ENCODE measurements around the gene MYOC.
"Not testable (repeated sequence)": the region's sequence is repeated elsewhere in the genome, so short reads cannot be mapped to it uniquely, and the experiment has no call there.

The MYOC gene

DNA sequence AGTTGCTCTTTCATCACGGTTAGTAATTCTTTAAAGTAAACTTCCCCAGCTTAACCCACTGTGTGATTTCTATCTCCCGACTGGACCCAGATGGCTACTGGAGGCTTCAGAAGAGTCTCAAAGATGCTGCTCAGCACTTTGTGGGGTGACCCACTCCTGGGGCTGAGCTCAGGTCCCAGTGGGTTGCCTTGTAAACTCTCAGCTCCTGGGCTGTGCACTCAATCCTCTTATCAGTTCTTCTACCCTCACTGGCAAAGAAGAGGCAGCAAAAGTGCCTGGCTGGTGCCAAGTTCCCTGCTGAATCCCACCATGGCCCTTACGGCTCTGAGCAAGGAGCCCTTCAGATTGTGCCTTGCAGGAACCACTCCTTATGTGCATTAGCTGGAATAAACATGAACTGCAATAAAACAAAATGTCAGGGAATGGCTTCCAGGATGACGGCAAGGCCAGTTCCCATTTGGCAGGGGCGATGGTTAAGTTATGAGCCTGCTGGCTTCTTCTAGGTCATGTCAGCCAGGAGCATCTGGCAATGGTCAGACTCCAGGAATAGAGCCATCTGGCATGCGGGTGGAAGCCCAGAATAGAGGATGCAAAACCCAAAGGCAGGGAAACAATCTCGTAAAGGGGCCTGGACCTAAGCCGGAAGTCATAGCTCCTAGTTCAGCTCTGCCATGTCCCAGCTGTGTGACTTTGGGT is 6.8 kb downstream of the MYOC start:
- no peak for DNase-seq

DNA sequence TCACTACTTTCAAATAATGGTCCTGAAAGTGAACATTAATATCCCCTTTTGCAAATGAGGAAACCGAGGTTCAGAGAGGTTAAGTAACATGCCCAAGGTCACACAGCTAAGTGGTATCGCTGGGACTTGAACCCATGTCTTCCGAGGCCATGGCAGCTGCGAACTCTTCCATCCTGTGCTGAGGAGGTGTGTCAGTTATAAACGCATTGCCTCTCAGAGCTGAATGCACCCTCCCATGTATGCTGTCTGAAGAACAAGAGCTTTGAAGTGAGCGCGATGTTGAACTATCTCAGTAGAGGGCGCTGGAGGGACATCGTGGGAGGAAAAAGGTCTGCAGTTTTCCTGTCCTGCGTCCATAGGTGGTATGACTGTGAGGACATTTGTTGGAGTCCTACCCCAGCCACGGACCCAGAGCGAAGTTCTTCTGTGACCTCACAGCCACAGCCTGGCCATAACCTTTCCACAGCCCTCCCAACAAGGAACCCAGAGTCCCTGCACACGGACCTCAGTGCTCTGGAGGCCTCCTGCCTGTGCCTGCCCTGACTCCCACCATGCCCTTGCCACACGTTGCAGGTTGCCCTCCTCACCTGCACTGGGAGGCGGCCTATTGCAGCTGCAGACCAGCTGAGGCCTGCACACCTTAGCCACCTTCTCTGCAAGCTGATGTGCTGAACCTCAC is 7.5 kb downstream of the MYOC start:
- peak; percentile 95 for DNase-seq

DNA sequence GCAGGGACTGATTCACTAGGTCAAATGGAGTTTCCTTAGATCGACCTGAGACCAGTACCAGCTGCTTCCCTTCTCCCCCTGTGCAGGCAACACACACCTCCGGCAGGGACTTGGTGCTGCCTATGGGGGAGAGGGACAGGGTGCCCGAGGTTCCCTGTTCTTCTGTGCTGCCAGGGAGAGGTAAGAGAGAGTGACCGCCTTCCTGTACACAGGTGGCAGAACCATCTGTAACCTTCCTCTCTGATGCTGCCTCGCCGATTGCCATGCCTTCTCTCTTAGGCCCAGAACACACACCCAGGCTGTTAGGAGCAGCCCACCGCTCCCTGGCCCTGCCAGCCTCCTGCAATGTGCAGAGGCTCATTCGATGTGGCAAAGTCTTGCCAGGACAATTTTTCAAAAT is 9.3 kb downstream of the MYOC start:
- DNase-seq = no peak

DNA sequence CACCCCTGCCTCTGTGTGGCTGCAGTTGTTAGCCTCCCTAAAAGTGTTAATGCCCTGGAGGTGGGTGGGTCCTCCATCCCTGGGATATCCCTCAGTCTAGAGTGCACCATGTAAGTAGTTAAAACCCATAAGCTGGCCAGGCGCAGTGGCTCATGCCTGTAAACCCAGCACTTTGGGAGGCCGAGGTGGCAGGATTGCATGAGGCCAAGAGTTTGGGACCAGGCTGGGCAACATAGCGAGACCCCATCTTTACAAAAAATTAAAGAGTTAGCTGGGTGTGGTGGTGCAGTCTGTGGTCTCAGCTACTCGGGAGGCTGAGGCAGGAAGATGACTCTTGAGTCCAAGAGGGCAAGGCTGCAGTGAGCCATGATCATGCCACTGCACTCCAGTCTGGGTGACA is 10.3 kb downstream of the MYOC start:
- no peak for DNase-seq

DNA sequence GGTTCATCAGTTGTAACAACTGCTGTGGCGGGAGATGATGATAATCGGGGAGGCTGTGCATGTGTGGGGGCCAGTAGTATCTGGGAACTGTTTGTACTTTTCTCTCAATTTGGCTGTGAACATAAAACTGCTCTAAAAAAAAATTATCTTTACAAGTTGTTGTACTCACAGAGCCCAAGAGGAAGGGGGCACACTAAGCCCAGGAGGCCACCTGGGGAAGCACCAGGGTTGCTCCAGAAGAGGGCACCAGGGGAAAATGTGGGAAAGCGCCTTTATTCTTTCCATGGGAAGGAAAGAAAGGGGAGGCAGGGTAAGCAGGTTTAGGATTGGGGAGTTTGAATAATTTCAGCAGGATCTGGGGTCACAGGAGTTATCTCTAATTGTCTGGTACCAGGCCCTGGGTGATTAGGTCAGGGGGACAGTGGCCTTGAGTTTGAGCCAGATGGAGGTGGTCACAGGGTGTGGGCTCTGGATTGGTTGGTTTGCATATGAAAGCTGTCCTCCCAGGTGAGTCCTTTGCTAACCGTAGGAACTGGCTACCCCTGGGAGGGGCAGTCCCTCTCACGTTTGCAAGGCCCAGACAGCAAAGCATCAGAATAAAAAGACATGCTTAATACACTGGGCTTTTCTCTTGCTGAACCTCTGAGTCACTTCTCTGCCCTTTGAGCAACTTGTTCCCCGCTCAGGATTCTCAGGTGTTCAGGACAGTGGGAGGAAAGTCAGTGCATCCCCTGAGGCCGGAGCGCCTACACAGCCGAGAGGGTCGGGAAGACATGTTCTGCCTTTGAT is 11.2 kb downstream of the MYOC start:
- DNase-seq = no peak

DNA sequence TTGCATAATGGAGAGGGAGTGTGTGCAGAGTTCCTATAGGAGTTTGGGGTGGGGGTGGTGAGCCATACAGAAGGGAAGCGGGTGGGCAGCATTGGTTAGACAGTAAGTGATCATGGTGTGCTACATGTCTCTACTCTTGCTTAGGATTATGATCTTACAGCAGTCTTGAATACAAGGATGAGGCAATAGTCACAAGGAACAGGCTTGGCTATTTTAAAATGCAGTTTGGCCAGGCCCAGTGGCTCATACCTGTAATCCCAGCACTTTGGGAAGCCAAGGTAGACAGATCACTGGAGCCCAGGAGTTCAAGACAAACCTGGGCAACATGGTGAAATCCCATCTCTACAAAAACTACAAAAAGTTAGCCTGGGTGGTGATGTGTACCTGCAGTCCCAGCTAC is 12.3 kb downstream of the MYOC start:
- DNase-seq = no peak

DNA sequence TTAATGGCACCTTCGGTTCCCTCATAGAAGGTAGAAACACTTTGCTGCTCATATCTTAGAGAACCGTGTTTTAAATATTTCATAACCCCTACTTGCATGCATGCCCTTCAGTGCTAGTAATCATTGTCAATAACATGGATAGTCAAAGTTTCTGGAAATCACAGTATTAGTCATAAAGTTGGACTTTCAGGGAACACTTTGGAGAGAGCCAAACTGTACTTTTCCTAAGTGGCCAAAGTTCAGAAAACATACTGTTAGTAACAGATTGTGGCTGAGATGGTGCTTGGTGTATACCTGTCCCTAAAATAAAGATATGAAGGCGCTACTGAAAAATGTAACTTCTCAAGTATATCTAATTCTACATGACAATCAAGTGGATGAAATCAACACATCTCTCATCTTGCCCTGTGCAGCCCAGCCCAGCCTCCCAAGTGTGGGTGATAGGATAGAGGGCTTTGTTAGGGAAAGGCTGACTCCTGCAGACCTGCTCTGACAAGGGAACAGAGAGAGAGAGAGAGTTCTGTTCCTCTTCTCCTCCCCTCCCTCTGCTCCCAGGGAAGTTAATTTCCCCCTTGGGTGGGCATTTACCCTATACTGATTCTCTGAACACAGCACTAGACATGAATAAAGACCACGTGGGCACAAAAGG is 14.4 kb downstream of the MYOC start:
- no peak for DNase-seq

DNA sequence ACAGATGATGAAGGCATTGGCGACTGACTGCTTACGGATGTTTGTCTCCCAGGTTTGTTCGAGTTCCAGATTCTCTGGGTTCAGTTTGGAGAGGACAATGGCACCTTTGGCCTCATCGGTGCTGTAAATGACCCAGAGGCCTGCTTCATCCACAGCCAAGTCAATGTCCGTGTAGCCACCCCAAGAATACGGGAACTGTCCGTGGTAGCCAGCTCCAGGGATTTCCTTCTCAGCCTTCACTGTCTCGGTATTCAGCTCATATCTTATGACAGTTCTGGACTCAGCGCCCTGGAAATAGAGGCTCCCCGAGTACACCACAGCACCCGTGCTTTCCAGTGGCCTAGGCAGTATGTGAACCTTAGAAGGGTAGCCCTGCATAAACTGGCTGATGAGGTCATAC is 16.3 kb downstream of the MYOC start:
- no peak for DNase-seq

DNA sequence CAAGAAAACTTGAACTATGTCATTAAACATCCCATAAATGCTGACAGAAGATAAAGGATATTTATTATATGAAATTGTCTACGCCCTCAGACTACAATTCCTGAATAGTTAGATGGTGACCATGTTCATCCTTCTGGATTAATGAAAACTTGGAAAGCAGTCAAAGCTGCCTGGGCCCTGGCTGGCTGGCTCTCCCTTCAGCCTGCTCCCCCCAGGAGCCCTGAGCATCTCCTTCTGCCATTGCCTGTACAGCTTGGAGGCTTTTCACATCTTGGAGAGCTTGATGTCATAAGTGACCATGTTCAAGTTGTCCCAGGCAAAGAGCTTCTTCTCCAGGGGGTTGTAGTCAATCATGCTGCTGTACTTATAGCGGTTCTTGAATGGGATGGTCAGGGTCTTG is 16.8 kb downstream of the MYOC start:
- DNase-seq = no peak

DNA sequence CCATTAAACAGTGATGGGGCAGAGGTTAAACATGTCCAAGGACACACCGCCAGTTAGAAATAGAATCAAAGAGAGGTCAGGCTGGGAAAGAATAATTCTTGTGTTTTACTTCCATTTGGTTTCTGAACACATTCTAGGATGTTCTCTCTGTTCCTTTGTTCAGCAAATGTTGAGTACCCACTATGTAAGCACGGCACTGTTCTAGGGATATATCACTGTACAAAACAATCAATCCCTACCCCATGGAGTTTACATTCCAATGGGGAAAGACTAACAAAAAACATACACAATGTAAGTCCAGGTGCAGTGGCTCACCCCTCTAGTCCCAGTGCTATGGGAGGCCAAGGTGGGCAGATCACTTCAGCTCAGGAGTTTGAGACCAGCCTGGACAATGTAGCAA is 24.3 kb downstream of the MYOC start:
- DNase-seq = no peak

DNA sequence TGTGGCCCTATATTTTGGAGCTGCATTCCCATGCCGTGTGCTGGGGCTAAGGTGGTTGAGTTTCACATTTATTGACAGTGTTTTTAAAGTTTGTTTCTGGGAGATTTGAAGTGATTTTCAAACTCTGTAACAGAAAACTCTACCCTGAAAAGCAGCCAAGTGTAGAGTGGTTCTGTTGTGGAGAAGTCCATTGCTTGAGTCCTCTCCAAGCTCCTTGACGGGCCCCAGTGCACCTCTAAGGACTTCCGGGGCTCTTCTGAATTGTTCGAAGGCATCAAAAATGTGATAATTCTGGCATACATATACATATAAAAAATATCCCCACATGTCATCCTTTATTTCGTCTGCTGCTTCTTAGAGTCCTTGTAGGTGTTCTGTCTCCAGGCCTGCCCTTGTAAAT is 25.5 kb downstream of the MYOC start:
- no peak for DNase-seq

DNA sequence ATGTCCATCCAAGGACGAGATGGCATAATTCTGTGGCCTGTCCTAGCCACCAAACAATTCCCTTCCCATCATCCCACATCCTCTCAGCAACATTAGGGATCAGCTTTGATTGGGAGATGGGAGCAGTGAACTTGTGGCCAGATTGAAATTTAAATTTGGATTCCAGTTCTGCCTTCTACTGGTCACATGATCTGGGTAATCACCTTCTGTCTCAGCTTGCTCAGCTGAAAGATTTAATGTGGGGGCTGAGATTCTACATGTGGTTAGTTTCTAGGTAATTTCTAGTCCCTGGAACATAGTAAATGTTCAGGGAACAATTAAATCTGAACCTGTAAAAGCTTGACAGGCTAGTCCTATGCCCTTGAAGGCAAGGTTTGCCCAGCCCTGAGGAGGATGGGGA is 27.3 kb downstream of the MYOC start:
- DNase-seq = no peak

DNA sequence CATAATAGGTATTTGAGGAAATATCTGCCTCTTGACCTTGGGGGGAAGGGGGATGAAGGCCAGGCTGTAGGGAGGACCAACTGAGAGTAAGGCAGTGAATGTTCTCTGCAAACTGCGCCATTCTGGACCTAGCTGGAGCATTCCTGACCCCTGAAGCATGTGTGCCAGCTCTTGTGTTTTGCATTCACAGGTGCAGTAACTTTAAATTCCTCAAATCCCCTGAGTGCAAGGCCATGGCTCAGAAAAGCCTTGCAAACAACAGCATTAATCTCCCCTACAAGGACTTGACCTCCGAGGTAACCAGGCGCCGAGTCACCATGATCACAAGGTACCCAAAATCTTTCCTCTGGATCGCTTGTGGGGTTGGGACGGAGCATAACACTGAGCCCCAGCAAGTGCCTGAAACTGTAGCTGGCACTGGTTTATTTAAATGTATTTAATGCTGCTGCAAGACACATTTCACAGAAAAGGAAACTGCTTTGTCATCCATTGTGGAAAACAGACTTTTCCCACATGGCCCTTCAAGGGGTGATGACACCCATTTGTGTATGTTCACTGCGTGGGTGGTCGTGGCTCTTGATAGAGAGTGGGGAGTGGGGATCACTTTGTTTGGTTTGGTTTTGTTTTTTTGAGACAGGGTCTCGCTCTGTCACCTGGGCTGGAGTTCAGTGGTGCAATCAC is 28.7 kb downstream of the MYOC start:
- no peak for DNase-seq

DNA sequence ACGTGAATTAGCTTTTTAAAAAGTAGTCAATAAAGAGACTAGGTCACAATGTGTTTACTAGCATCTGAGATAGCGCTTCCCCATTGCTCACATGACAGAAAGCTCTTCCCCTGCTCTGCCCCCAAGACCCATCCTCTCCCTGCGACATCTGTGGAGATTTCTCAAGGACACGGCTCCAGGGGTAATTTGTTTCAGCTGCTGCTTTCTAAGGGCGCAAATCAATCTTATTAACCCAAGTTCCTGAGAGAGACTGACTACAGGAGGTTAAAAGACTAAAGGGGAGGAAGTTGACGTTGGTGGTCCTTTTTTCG is 30.4 kb downstream of the MYOC start, which contains the start of gene MYOCOS:
Gene MYOCOS, plus strand, starts transcription at position 92 of the 311 bp plus-strand sequence. CDS start 1,641 bp downstream, outside the sequence.
- no peak for DNase-seq

DNA sequence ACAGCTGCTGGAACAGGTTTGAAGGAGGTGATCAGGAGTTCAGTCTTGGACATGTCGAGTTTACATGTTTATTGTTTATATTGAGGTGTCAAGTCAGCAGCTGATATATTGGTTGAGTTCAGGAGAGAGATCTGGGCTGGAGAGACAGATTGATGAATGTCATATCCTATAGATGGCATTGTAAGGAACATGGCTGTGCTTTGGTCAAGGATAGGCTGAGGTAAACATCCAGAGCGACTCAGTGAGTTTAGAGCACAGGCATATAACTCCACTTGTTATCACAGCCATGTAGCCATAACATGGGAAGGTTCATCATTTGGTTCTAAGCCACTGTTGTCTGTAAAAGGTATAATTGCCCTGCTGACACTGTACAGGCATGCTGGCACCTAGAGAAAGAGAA is 35.9 kb downstream of the MYOC start:
- DNase-seq = no peak

DNA sequence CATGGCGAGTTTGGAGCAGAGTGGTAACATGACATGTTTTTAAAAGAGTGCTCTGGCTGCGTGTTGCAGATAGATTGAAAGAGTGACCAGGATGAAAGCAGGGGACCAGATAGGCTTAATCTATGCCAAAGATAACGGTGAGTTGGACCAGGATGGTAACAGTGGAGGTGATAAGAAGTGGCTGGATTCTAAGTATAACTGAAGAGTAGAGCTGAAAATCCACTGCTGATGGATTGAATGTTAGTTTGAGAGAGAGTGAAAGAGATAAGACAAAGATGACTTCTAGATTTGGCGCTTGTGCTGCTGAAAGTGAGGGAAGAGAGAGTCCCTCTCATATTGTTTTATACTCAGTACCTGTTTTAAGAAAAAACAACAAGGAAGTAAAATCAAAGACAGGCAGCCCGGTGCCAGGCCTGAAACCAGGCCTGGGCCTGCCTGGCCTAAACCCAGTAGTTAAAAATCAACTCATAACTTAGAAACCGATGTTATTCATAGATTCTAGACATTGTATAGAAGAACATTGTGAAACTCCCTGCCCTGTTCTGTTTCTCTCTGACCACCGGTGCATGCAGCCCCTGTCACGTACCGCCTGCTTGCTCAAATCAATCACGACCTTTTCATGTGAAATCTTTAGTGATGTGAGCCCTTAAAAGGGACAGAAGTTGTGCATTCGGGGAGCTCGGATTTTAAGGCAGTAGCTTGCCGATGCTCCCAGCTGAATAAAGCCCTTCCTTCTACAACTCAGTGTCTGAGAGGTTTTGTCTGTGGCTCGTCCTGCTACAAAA is 37.2 kb downstream of the MYOC start:
- peak; percentile 24 for DNase-seq

DNA sequence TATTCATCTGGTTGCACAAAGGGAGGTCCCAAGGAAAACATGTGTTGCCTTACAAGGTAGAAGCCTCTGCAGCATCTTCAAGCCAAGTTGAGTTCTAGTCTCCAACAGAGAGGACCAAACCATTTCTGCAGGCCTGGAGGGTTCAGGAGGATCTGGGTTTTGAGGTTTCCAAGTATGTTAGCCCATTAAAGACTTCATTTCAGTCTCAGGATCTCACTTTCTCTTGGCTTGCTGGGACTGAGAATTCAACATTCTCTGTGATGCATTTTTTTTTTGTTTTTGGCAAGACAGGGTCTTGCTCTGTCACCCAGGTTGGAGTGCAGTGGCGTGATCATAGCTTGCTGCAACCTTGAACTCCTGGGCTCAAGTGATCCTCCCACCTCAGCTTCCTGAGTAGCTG is 39.2 kb downstream of the MYOC start:
- DNase-seq = no peak

DNA sequence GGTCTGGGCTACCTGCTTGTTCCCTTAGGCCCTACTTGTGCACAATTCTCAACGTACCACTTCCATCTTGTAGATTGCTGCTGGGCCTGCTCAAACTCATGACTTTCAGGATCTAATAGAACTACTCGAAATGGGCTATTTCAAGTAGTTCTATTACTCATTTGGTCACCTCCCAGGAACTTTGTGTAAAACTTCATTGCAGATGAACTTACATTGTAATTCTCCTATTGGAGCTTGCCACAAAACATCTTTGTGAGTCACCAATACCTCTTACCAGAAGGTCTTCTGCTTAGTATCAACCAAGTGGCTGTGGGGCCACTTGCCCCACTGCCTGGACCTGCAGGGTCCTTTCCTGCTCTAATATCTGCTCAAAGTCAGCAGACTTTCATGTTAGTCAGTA is 41.2 kb downstream of the MYOC start:
- DNase-seq = no peak

DNA sequence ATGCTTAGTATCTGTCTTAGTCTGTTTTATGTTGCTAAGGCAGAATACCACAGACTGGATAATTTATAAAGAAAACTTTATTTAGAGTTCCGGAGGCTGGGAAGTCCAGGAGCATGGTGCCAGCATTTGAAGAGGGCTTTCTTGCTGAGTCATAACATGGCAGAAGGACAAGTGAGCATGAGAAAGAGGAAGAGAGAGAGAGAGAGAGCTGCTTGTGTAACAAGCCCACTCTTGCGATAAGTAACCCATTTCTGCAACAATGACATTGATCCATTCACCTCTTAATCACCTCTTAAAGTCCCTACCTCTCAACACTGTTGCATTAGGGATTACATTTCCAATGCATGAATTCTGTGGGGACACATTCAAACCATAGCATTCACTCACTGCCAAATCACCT is 42.1 kb downstream of the MYOC start:
- peak; percentile 37 for DNase-seq

DNA sequence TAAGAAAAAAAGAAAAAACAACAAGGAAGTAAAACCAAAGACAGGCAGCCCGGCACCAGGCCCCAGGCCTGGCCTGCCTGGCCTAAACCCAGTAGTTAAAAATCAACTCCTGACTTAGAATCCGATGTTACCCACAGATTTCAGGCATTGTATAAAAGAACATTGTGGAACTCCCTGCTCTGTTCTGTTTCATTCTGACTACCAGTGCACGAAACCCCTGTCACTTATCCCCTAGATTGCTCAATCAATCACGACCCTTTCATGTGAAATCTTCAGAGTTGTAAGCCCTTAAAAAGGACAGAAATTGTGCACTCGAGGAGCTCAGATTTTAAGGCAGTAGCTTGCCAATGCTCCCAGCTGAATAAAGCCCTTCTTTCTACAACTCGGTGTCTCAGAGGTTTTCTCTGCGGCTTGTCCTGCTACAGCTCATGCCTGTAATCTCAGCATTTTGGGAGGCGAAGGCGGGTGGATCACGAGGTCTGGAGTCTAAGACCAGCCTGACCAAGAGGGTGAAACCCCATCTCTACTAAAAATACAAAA is 46.0 kb downstream of the MYOC start:
- DNase-seq = no peak

DNA sequence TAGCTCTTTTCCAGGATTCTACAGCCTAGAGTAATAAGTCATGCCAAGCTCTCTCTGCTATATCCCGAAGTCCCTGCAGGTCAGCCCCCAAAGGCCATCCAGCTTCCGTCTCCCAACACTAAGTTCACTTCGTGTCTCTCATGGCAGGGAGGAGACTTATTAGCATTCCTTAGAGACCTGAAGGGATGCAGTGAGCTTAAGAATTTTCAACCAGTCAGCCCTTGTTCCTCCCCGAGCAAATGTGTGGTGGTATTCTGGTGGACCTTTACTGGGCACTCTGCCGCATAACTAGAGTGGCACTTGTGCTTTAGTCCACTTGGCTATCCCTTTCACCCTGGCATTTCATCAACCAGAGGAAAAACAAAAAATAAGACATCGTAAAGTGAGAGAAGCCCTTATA is 49.4 kb downstream of the MYOC start:
- DNase-seq = not testable (repeated sequence)

DNA sequence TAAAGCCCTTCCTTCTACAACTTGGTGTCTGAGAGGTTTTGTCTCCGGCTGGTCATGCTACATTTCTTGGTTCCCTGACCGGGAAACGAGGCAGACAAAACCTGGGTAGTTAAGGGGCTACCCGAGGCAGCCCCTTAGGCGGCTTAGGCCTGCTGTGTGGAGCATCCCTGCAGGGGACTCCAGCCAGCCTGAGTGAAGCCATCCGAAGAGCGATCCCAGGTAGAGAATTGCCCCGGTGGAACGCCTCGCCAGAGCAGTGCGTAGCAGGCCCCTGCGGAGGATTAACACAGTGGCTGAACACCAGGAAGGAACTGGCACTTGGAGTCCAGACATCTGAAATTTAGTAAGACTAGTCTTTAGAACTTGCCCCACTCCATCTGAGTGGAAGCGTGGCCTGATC is 51.6 kb downstream of the MYOC start:
- DNase-seq = no peak

All from OCI-M1 (cell line).